ENCODE measurements around the gene MIXL1.

MIXL1 gene

DNA sequence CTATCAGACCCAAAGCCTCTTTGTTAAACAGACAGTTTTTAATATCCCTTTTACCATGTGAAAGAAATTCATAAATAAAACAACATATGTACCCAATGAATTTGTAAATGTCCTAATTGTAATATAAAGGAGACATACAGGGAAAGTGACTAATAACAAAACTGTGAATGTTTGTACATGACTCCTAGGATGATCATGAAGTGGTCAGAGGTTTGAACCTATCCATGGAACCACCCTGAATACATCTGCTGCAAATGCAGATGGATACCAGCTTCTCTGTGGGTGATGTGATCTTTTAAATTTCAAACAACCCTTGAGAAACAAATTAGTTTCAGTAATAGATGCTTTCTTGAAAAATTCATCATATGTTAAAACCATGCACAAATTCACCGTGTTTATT, 20.2 kb upstream of the MIXL1 start:
- Histone ChIP-seq H3K4me1 (no peaks in the 10 kb centered on the region), H3K9me3 (0 out of 2 replicates have a peak, but pooled peaks cover 2% of the 10 kb centered on the region), H3K4me3 (ENCODE audit: low read depth, low read length) (no peak overlapping the region), H3K36me3 (no peaks in the 10 kb centered on the region), H3K27me3 (no peaks in the 10 kb centered on the region)
- no peak for DNase-seq
- TF ChIP-seq, protein P1, sequence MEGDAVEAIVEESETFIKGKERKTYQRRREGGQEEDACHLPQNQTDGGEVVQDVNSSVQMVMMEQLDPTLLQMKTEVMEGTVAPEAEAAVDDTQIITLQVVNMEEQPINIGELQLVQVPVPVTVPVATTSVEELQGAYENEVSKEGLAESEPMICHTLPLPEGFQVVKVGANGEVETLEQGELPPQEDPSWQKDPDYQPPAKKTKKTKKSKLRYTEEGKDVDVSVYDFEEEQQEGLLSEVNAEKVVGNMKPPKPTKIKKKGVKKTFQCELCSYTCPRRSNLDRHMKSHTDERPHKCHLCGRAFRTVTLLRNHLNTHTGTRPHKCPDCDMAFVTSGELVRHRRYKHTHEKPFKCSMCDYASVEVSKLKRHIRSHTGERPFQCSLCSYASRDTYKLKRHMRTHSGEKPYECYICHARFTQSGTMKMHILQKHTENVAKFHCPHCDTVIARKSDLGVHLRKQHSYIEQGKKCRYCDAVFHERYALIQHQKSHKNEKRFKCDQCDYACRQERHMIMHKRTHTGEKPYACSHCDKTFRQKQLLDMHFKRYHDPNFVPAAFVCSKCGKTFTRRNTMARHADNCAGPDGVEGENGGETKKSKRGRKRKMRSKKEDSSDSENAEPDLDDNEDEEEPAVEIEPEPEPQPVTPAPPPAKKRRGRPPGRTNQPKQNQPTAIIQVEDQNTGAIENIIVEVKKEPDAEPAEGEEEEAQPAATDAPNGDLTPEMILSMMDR (IDR thresholded peaks at IDR 0.05; ENCODE audit: low read depth, low read length): no peak

DNA sequence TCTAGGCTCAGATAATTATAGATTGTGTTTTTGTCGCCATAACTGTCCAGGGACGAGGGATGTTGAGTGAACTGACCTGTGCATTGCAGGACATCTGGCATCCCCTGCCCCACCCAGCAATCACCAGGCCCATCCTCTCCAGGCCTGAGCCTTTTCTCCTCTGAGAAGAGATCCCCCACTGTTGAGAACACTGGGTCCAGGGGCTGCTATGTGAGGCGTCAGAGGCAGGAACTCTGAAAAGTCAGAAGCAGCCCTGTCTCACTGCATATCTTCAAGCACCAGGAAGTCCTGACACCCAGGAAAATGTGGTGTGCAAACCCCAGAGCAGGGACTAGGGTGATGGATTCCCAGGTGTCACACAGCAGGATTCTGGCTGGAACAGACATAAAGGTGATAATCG, 19.8 kb upstream of the MIXL1 start:
- H3K27me3 ChIP-seq: no peaks in the 10 kb centered on the region
- no peaks in the 10 kb centered on the region for H3K4me1 ChIP-seq
- DNase-seq: no peak
- no peaks in the 10 kb centered on the region for H3K36me3 ChIP-seq
- no peak overlapping the region for H3K4me3 ChIP-seq (ENCODE audit: low read depth, low read length)
- H3K9me3 ChIP-seq: 0 out of 2 replicates have a peak, but pooled peaks cover 2% of the 10 kb centered on the region
- TF ChIP-seq, protein P1 (IDR thresholded peaks at IDR 0.05; ENCODE audit: low read depth, low read length): no peak

DNA sequence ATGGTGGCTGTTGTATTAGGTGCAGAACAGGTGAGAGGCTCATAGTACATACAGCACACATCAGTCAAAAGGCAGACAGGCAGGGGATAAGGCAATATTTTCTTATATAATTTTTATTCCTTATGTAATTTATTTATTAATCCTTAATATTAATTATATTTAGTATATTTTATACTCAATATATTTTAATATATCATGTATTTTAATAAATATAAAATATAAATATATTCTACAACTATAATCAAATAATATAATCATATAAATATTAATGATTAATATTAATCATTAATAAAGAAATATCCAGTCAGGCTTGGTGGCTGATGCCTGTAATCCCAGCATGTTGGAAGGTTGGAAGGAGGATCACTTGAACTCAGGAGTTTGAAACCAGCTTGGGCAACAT, 19.3 kb upstream of the MIXL1 start:
- Histone ChIP-seq H3K9me3 (0 out of 2 replicates have a peak, but pooled peaks cover 2% of the 10 kb centered on the region), H3K27me3 (no peaks in the 10 kb centered on the region), H3K4me1 (no peaks in the 10 kb centered on the region), H3K36me3 (no peaks in the 10 kb centered on the region), H3K4me3 (ENCODE audit: low read depth, low read length) (no peak overlapping the region)
- no peak for DNase-seq
- TF ChIP-seq, protein P1 (IDR thresholded peaks at IDR 0.05; ENCODE audit: low read depth, low read length): no peak

DNA sequence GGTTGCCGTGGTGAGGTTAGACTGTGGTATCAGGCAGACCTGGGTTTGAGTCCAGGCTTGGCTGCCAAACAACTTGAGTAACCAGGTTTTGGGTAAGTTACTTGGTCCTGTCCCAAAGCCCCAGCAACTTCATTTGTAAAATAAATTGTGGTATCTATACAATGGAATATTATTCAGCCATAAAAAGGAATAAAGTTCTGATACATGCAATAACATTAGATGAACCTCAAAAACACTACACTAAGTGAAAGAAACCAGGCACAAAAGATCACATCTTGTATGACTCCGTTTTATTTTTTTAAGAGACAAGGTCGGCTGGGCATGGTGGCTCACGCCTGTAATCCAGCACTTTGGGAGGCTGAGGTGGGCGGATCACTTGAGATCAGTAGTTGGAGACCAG, 16.4 kb upstream of the MIXL1 start:
- TF ChIP-seq, protein P1 (IDR thresholded peaks at IDR 0.05; ENCODE audit: low read depth, low read length): no peak
- 0 out of 2 replicates have a peak, but pooled peaks cover 2% of the 10 kb centered on the region for H3K9me3 ChIP-seq
- H3K4me1 ChIP-seq: no peaks in the 10 kb centered on the region
- H3K27me3 ChIP-seq: no peaks in the 10 kb centered on the region
- no peak for DNase-seq
- no peaks in the 10 kb centered on the region for H3K36me3 ChIP-seq
- no peak overlapping the region for H3K4me3 ChIP-seq (ENCODE audit: low read depth, low read length)

DNA sequence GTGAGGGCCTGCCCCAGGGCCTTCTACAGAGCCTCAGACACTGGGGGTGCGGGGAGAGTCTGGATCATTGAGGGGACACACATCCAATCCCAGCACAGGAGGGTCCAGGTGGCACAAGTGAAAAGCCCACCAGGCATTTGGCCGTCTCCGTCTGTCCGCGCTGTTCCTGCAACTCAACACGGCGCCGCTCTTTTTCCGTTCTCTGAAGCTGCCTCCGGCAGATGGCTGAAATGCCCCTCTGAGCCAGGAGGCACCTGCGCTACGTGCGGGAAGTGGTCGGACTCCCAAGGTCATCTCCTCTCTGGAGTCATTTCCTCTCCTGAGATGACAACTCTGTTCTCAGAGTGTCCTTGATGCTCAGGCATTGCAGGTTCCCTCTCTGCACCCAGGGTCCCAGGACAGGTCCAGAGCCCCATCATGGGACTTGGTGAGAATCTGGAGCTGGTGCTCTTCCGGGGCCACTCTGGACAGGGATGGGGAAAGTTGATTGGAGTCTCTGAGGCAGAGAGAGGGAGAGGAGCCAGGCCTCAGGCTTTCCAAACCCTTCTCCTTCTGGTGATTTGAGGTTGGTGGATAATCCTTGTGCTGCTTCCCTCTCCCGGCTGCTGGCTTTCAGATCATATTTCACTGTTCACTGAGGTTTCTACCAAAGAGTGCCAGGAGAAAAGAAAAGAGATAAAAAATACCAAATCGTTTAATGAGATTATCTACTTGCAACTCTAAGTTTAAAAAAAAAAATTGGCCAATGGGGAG, 14.0 kb upstream of the MIXL1 start:
- TF ChIP-seq, protein P1 (IDR thresholded peaks at IDR 0.05; ENCODE audit: low read depth, low read length): no peak
- H3K36me3 ChIP-seq: no peaks in the 10 kb centered on the region
- H3K27me3 ChIP-seq: no peaks in the 10 kb centered on the region
- DNase-seq: no peak
- H3K4me3 ChIP-seq (ENCODE audit: low read depth, low read length): no peak overlapping the region
- H3K4me1 ChIP-seq: no peaks in the 10 kb centered on the region
- 0 out of 2 replicates have a peak, but pooled peaks cover 2% of the 10 kb centered on the region for H3K9me3 ChIP-seq

DNA sequence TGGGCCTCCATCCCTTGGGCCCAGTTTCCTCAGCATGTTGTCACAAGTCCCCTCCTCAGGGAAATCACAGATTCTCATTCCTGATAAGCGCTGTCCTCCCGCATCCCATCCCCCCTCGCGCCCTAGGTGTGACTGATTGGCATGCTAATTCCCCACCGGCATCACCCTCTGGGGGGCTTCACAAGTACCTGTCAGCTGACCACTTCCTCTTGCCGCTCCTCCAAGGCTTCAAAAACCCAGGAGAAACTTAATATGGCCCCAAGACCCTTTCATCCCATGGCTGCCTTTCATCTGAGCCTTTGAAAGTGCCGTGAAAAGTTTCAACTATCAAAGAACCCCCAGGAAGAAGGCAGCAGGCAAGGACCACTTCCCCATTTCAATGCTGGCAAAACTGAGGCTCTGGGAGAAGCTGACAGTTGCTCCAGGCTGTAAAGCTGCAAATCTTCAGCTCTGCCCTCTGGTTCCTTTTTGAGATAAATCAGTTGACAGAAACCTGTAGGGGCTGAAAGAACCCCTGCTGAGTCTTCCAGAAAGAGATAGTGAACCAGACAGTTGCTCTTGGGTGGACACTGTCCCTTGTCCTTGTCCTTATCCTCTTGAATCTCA, 12.8 kb upstream of the MIXL1 start:
- peaks cover 6% of the 10 kb centered on the region for H3K4me1 ChIP-seq
- TF ChIP-seq, protein P1 (IDR thresholded peaks at IDR 0.05; ENCODE audit: low read depth, low read length): no peak
- H3K27me3 ChIP-seq: no peaks in the 10 kb centered on the region
- H3K9me3 ChIP-seq: 0 out of 2 replicates have a peak, but pooled peaks cover 2% of the 10 kb centered on the region
- no peaks in the 10 kb centered on the region for H3K36me3 ChIP-seq
- no peak overlapping the region for H3K4me3 ChIP-seq (ENCODE audit: low read depth, low read length)
- no peak for DNase-seq
